GM12892 (cell line): ENCODE results near the gene S100A10.

Source experiments
- POLR2A ChIP-seq: IDR thresholded peaks from 2 replicates; pipeline ENCODE4 v1.6.1; 2011; ENCODE audit warnings: low read depth, low read length, control low read depth
- POLR2AphosphoS5 ChIP-seq: IDR thresholded peaks from 2 replicates; pipeline ENCODE4 v1.6.1; 2011; ENCODE audit warnings: low read depth, low read length, control low read depth

- TF ChIP-seq POLR2A (no peak), POLR2AphosphoS5 (no peak)
Measured at GRCh38 chr1:152022474-152022873, 28.8 kb upstream of the S100A10 start.
